ENCODE results near the gene CFL2.
A peak's percentile ranks its signal among the peaks of the same experiment; 100 is the strongest.
"Not testable (repeated sequence)": the region's sequence is repeated elsewhere in the genome, so short reads cannot be mapped to it uniquely, and the experiment has no call there.

Gene CFL2

GRCh38 chr14:34711169-34711568 lies 3.2 kb downstream of the CFL2 start:
- DNase-seq, result no peak

GRCh38 chr14:34710744-34711143 lies 3.6 kb downstream of the CFL2 start:
- no peak for DNase-seq

- no peak for DNase-seq
Observed at GRCh38 chr14:34710006-34710405, 4.4 kb downstream of the CFL2 start.

- no peak for DNase-seq
Observed at GRCh38 chr14:34707722-34708121, 6.7 kb downstream of the CFL2 start.

GRCh38 chr14:34701808-34702207 lies 12.6 kb downstream of the CFL2 start:
- no peak for DNase-seq

- DNase-seq, result no peak
Observed at GRCh38 chr14:34700622-34701130, 13.7 kb downstream of the CFL2 start.

- DNase-seq, result peak; percentile 10
Observed at GRCh38 chr14:34699873-34700621, 14.3 kb downstream of the CFL2 start.

- DNase-seq, result not testable (repeated sequence)
Observed at GRCh38 chr14:34694216-34694615, 20.2 kb downstream of the CFL2 start.

GRCh38 chr14:34693228-34693939 lies 21.0 kb downstream of the CFL2 start:
- DNase-seq, result peak; percentile 83

GRCh38 chr14:34692898-34693227 lies 21.5 kb downstream of the CFL2 start:
- DNase-seq, result no peak

- DNase-seq, result no peak
Observed at GRCh38 chr14:34692348-34692747, 22.0 kb downstream of the CFL2 start.

GRCh38 chr14:34691206-34691605 lies 23.2 kb downstream of the CFL2 start:
- peak; percentile 64 for DNase-seq

GRCh38 chr14:34688470-34689206 lies 25.8 kb downstream of the CFL2 start:
- no peak for DNase-seq

GRCh38 chr14:34685819-34686428 lies 28.5 kb downstream of the CFL2 start:
- no peak for DNase-seq

- no peak for DNase-seq
Observed at GRCh38 chr14:34684578-34684977, 29.8 kb downstream of the CFL2 start.

- no peak for DNase-seq
Observed at GRCh38 chr14:34682787-34683321, 31.5 kb downstream of the CFL2 start.

GRCh38 chr14:34680806-34681479 lies 33.5 kb downstream of the CFL2 start:
- no peak for DNase-seq

GRCh38 chr14:34678735-34679134 lies 35.7 kb downstream of the CFL2 start:
- DNase-seq, result no peak

- no peak for DNase-seq
Observed at GRCh38 chr14:34678306-34678705, 36.1 kb downstream of the CFL2 start.

- no peak for DNase-seq
Observed at GRCh38 chr14:34676516-34677211, 37.7 kb downstream of the CFL2 start.

- no peak for DNase-seq
Observed at GRCh38 chr14:34673702-34674101, 40.7 kb downstream of the CFL2 start.

GRCh38 chr14:34671716-34672115 lies 42.7 kb downstream of the CFL2 start:
- DNase-seq, result no peak
